Measurements from ENCODE around the gene MPG.

- TF ChIP-seq REST (IDR thresholded peaks at IDR 0.05; ENCODE audit: unreplicated experiment): no peak
- no peak for TF ChIP-seq EZH2phosphoT487 (IDR thresholded peaks at IDR 0.05; ENCODE audit: unreplicated experiment)
- no peak for TF ChIP-seq CTCF (conservative IDR thresholded peaks at IDR 0.05; ENCODE audit: low read depth in 2 of 2)
- TF ChIP-seq EZH2 (IDR thresholded peaks at IDR 0.05; ENCODE audit: low read depth, unreplicated experiment): no peak
- no peak for TF ChIP-seq STAT1 (IDR thresholded peaks at IDR 0.05; ENCODE audit: unreplicated experiment)
- TF ChIP-seq POLR2AphosphoS5 (IDR thresholded peaks at IDR 0.05; ENCODE audit: low read depth): no peak
- TF ChIP-seq JUNB (IDR thresholded peaks at IDR 0.05; ENCODE audit: unreplicated experiment): no peak
Measured at GRCh38 chr16:122361-122760, 44.3 kb downstream of the MPG start.

Measured in GM23338 (cell line).